Mononuclear cell (primary cell): ENCODE results near the gene ZMYM3. TPM values are rescaled to one million over a fixed set of nuclear protein-coding genes. Genes with fewer than 3 reads are reported as not detected.

Experiments
- H3K27me3 ChIP-seq: 2 replicates; pipeline ENCODE4 v1.6.0; 2011; ENCODE audit warnings: low read length, control low read depth; ENCODE audit not compliant: insufficient read depth
- H3K4me1 ChIP-seq: 2 replicates; pipeline ENCODE4 v1.5.1; 2011; ENCODE audit warnings: mild to moderate bottlenecking, low read length, control low read depth; ENCODE audit not compliant: insufficient read depth
- H3K4me3 ChIP-seq: 2 replicates; pipeline ENCODE4 v1.5.1; 2011; ENCODE audit warnings: mild to moderate bottlenecking, low read length, moderate library complexity
- H3K9me3 ChIP-seq: 2 replicates; pipeline ENCODE4 v1.5.1; 2011; ENCODE audit warnings: low read depth, mild to moderate bottlenecking, control low read depth, low read length
- total RNA-seq: library from RNA; depleted of rRNA; stranded (reverse); fragments of >200 nt; gene quantifications from one replicate; pipeline ENCODE4 v1.2.3, GENCODE V29; 2012

Gene ZMYM3
- total RNA-seq, 1 donor = 6.6 TPM

- no peaks in the 10 kb centered on the region for H3K27me3 ChIP-seq
- H3K4me1 ChIP-seq = no peaks in the 10 kb centered on the region
- H3K4me3 ChIP-seq = no peak overlapping the region
- H3K9me3 ChIP-seq = no peaks in the 10 kb centered on the region
Observed at GRCh38 chrX:71228063-71228642, 25.8 kb downstream of the ZMYM3 start.

GRCh38 chrX:71227370-71228062 lies 26.4 kb downstream of the ZMYM3 start:
- no peaks in the 10 kb centered on the region for H3K4me1 ChIP-seq
- no peaks in the 10 kb centered on the region for H3K27me3 ChIP-seq
- no peaks in the 10 kb centered on the region for H3K9me3 ChIP-seq
- no peak overlapping the region for H3K4me3 ChIP-seq

- no peaks in the 10 kb centered on the region for H3K4me1 ChIP-seq
- no peaks in the 10 kb centered on the region for H3K9me3 ChIP-seq
- H3K4me3 ChIP-seq = no peak overlapping the region
- no peaks in the 10 kb centered on the region for H3K27me3 ChIP-seq
Observed at GRCh38 chrX:71225676-71226075, 28.3 kb downstream of the ZMYM3 start.

- H3K4me1 ChIP-seq = no peaks in the 10 kb centered on the region
- no peaks in the 10 kb centered on the region for H3K9me3 ChIP-seq
- no peaks in the 10 kb centered on the region for H3K27me3 ChIP-seq
- no peak overlapping the region for H3K4me3 ChIP-seq
Observed at GRCh38 chrX:71225009-71225408, 28.9 kb downstream of the ZMYM3 start.

GRCh38 chrX:71224098-71224708 lies 29.7 kb downstream of the ZMYM3 start:
- Histone ChIP-seq H3K4me3 (no peak overlapping the region), H3K9me3 (no peaks in the 10 kb centered on the region), H3K27me3 (no peaks in the 10 kb centered on the region), H3K4me1 (no peaks in the 10 kb centered on the region)

GRCh38 chrX:71222929-71223328 lies 31.0 kb downstream of the ZMYM3 start, which contains the start of gene GJB1:
Gene GJB1, plus strand, starts transcription at chrX:71223224. Its CDS starts 484 bp downstream, at chrX:71223708.
- Histone ChIP-seq H3K4me3 (no peak within 1 kb of the TSS), H3K27me3 (no peaks in the 10 kb centered on the region), H3K9me3 (no peaks in the 10 kb centered on the region), H3K4me1 (no peaks in the 10 kb centered on the region)

- Histone ChIP-seq H3K4me1 (no peaks in the 10 kb centered on the region), H3K27me3 (no peaks in the 10 kb centered on the region), H3K4me3 (no peak overlapping the region), H3K9me3 (no peaks in the 10 kb centered on the region)
Observed at GRCh38 chrX:71221145-71221544, 32.8 kb downstream of the ZMYM3 start.

- Histone ChIP-seq H3K4me3 (no peak overlapping the region), H3K9me3 (no peaks in the 10 kb centered on the region), H3K27me3 (no peaks in the 10 kb centered on the region), H3K4me1 (no peaks in the 10 kb centered on the region)
Observed at GRCh38 chrX:71217298-71217697, 36.6 kb downstream of the ZMYM3 start.

- Histone ChIP-seq H3K27me3 (no peaks in the 10 kb centered on the region), H3K4me1 (no peaks in the 10 kb centered on the region), H3K4me3 (no peak overlapping the region), H3K9me3 (no peaks in the 10 kb centered on the region)
Observed at GRCh38 chrX:71216485-71216884, 37.5 kb downstream of the ZMYM3 start.

GRCh38 chrX:71215338-71215912 lies 38.5 kb downstream of the ZMYM3 start:
- Histone ChIP-seq H3K4me1 (no peaks in the 10 kb centered on the region), H3K27me3 (no peaks in the 10 kb centered on the region), H3K9me3 (no peaks in the 10 kb centered on the region), H3K4me3 (no peak overlapping the region)

GRCh38 chrX:71214604-71215337 lies 39.2 kb downstream of the ZMYM3 start:
- Histone ChIP-seq H3K9me3 (no peaks in the 10 kb centered on the region), H3K27me3 (no peaks in the 10 kb centered on the region), H3K4me1 (no peaks in the 10 kb centered on the region), H3K4me3 (no peak overlapping the region)

- no peak overlapping the region for H3K4me3 ChIP-seq
- no peaks in the 10 kb centered on the region for H3K27me3 ChIP-seq
- no peaks in the 10 kb centered on the region for H3K9me3 ChIP-seq
- H3K4me1 ChIP-seq = no peaks in the 10 kb centered on the region
Observed at GRCh38 chrX:71214152-71214551, 39.8 kb downstream of the ZMYM3 start.

- H3K27me3 ChIP-seq = no peaks in the 10 kb centered on the region
- no peaks in the 10 kb centered on the region for H3K4me1 ChIP-seq
- H3K4me3 ChIP-seq = no peak overlapping the region
- no peaks in the 10 kb centered on the region for H3K9me3 ChIP-seq
Observed at GRCh38 chrX:71212536-71212935, 41.4 kb downstream of the ZMYM3 start.

- Histone ChIP-seq H3K4me1 (no peaks in the 10 kb centered on the region), H3K27me3 (no peaks in the 10 kb centered on the region), H3K9me3 (no peaks in the 10 kb centered on the region), H3K4me3 (no peak overlapping the region)
Observed at GRCh38 chrX:71210816-71211215, 43.1 kb downstream of the ZMYM3 start.
